Hematopoietic multipotent progenitor cell treated with erythropoietin and hydrocortisone succinate and interleukin-3 and kit ligand, for 4 days (in vitro differentiated cells): ENCODE data around the gene EML2.
"Not testable (repeated sequence)": the region's sequence is repeated elsewhere in the genome, so short reads cannot be mapped to it uniquely, and the experiment has no call there.

Experiments used
- DNase-seq: peaks from one replicate; pipeline ENCODE4 v3.0.0-alpha.2; 2015

EML2 gene

DNA sequence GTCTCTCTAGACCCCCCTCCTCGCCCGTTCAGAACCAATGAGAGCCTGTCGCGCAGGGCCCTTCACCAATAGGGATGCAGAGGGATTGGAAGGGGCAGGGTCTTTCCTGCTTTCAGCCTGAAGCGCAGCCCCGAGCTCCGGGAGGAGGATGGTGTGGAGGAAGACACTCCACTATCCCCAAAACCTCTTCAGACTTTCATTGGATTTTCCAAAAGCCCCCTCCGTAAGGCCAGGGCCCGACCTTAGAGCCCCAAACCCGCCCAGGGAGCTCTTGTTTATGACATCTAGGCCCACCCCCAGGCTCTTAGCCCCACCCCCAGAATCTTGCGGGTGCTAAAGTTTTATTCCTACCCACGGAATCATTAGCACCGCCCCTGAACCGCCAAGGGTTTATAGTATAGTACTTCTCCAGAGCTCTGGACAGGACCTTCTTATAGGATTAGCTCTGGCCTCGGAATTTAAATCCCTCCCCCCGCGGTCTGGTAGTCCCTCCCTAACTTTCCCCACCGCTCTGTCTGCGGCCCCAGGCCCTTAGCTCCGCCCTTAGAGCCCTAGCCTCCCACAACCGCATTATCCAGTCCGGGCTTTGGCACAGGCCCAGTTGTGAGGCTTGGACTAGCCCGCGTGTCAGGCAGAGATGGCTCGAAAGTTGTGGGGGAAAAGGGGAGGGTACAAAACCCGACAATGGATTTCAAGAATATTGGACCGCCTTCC lies 6.6 kb upstream of the EML2 start:
- peak; percentile 97 for DNase-seq

DNA sequence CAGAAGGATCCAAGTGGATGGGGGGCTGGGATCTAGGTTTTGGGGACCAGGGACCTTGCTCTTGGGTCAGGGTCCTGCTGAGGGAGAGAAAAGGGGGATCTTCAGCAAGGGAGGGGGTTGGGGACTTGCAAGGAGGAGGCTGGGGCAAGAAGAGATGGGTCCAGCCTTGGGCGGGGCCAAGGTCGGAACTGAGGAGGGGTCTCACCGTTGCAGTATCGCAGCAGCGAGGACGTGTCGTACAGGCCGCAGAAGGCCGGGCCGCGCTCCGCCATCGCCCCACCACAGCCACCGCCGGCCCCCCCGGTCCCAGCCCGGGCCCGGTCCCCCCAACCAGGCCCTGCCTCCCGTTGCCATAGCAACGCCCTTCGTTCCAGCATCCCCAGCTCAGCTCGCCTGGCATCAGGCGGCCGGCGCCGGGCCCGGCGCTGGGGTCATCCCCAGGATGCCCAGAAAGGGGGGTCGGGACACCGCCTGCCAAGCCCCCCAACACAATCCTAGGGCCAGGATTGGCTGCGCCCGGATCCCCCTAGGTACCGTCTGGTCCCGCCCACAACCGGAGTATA lies 6.0 kb upstream of the EML2 start:
- no peak for DNase-seq

DNA sequence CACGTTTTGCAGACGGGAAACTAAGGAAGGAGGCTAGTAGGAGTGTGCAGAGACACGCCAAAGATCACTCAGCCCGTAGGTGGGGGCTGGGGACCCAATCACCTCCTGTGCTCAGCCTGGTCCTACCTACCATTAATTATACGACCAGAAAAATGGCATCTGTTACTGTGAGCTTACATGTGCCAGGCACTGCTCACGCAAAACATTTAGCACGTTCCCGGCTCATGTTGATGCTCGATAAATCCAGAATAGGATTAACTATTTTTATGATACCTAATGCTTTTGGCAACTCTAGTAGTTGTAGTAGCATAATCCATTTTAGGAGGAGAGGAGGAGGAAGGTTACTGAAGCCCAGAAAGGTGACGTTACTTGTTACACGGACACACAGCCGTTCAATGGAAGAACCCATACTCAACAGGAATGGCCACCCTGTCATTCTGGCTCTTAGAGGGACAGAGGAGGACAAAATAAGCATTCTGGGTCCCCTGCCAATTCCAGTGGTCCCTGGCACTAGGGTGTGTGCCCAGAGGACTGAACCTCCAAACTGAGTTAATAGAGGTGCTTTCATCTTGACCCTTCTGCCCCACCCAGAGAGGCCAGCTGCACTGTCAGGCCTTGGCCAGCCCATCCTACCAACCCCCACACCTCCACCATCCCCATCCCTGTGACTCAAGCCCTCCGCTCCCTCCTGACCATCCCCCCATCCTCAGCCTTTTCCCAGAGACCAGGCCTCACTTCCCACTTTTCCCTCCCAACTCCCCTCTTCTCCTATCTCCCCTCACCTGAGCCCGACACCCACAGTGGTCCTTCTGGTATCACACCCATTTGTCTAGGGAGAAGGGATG lies 5.0 kb upstream of the EML2 start:
- no peak for DNase-seq

DNA sequence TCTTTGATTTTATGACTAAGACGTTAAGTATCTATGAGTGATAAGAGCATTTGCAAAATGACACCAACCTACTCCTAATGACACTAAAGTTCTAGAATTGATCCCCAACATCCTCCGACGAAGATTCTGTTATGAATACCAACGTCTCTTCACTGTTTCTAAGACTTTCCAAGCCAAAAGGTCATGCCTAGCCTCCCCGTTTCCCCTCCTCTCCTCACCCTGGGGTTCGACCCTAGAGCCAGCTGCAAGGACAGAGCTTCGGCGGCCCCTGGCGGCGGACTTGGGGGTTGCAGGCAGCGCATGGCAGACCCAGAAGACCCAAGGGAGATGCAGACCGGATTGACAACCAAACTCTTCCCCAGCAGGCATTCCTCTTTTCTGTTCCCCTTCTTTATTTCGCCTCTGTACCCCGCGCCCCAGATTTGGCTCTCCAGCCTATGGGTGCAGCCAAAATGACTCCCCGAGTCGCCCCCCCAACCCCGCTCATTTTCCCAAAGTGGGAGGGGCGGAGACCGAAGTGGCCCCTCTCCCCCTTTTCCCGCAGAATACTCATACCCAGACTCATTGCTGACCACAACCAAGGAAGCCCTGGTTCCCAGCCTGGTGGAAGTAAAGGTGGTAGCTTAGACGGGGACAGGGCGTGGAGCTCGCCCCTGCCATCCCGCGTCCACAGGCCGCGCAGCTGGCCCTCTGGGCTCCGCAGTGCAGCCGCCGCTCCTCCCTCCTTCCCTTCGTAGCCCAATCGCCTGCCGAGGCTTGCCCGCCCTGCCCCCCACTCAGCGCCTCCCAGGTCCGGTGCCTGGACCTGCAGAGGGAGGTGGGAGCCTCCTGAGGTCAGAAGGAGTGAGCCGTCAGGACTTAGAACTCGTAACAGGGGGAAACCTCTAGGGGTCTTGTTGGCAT lies 4.1 kb upstream of the EML2 start:
- DNase-seq, result peak; percentile 94

DNA sequence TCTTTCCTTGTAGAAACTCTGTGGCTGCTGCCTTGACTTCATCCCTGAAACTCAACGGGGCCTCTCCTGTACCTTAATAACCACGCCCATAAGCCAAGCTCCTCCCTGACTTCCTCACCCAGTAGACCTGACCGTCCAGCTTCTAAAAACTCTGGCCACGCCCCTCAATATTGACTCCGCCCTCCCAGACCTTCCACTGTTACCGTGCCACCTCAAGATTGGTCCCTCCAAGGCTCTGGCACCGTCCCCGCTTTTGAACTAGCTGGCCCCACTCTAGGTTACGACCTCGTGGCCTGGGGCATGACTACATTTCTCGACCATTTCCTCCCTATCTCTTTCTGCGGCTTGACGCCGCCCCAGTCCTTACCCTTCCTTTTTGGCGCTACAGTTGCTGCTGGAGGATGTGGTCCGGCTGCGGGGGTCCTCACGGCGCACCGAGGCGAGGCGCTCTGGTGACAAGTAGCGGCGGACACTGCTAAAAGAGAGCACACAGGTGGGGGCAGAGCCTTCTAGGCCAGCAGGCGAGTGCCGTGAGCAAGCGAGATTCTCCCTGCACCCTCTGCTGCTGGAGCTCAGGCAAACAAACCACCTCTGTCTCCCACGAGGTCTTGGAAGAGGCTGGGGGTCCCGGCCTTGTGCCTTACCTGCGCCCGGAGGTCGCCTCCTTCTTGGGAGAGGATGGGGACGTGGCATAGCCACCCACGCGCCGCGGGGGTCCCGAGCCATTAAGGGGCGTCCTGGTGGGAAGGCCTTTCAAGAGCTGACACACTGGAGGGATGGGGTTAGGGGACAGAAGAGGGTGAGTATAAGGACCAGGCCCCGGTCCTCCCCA lies 2.3 kb upstream of the EML2 start:
- peak; percentile 99 for DNase-seq

DNA sequence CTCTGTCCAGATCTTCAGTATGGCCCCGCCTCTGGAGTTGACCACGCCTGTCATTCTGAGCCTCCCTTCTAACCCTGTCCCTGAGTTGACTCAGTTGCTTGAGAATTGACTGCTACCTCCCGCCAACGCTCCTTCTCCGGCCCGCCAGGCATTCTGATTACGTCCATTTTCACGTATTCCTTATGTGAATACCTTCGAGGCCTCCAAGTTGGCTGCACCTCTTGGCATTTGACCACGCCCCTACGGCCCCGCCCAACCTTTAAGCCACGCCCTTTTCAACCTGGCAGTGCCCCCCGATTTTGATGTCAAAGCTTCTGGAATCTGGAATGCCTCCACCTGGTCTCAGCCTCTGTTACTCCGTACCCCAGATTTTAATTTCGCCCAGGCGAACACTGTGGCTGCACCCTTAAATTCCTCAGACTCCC lies 1.7 kb upstream of the EML2 start:
- no peak for DNase-seq

DNA sequence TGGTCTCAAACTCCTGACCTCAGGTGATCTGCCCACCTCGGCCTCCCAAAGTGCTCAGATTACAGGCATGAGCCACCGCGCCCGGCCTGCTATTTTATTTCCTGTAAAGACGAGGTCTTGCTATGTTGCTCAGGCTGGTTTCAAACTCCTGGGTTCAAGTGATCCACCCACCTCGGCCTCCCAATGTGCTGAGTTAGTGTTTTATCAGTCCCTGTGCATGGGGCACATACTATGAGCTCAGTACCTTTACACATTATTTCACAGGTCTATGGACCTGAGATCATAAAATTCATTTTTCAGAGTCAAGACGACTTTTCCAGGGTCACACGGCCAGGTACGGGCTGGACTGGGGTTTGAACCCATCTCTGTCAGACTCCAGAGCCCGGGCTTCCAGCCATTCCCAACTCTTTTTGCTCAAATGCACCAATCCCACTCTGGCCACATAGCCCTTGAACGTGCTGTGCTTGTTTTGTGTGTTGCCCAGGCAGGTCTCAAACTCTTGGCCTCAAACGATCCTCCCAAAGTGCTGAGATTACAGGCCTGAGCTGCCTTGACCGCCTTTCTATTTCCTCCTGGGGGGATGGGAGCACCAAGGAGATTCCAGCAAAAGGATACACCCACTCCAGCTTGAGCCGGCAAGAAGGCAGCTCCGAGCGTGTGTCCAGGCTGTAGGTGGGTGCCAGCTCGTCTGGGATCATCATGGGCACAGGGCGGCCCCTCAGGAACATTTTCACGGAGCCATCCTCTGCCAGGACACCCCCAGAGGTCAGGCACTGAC lies 1.1 kb downstream of the EML2 start:
- DNase-seq, result no peak

DNA sequence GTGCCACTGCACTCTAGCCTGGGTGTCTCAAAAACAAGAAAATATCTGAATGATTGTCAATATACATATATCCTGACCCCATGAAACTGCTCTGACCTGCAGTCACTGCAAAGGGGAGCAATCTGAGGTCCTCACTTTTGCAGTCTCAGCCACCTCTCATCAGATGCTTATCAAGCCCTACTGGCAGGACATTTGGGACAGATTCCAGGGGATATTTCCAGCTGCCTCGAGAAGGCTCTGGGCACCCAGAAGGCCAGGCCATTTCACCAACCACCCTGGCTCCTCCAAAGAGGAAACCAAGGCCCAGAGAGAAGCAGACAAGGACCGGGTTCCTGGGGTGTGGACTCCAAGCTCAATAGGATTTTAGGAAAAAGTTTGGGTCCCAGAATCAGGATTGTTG lies 2.3 kb downstream of the EML2 start:
- no peak for DNase-seq

DNA sequence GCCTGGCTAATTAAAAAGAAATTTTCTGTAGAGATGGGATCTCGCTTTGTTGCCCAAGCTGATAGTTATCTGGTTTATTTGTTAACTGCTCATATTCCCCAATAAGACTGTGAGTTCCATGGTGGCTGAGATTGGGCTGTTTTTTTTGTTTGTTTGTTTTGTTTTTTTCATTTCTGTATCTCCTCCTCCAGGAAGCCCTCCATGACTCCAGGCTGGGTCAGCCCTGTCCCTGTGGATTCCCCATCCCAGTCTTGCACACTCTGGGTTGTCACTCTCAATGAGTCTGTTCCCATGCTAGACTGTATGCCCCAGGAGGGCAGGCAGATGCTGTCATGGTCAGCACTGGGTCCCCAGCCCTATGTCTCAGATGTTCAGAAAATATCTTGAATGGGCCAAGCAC lies 2.9 kb downstream of the EML2 start:
- DNase-seq, result no peak

DNA sequence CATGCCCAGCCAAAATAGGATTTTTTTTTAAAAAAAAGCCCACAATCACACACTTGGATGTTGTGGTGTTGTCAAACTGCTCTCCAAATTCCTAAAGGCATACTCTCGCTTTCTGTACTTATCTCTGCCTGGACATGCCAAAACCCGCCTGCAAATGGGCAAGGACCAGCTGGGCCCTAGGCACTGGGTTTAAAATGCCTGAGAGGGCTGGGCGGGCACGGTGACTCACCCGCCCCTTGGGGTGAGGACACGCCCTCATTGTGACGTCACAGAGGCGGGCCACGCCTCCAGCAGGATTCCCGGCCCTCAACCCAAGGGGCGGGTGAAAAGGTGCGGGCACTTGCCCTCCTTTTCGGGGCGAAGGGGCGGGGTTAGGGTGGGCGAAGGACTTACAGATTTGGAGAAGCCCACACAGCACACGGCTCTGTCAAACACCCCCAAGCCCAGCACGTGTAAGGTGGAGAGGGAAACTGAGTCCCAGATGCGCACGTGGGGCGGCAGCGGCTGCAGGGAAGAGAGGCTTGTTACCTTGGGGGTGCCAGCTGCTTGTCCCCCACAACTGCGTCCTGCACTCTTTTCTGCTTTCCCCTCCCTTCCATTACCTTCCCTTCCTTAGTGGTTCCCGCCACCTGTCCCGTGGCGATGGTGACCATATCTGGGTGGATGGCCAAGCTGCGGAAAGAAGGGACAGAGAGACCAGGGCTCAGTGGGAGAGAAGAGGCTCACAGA lies 6.6 kb downstream of the EML2 start:
- peak; percentile 68 for DNase-seq

DNA sequence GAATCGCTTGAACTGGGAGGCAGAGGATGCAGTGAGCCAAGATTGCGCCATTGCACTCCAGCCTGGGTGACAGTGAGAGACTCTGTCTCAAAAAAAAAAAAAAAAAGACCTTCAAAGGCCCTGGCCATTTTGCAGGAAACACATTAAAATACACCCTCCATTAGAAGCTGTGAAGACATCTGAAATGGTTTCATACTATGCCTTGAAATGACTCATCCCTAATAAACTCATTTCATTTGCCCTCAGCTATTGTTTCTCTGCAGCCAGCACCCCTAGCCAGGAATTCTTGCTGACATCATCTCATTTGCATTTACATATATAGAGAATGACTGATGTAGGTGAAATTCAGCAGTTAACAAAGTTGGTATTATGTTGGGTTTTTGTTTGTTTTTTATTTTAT lies 8.7 kb downstream of the EML2 start:
- no peak for DNase-seq

DNA sequence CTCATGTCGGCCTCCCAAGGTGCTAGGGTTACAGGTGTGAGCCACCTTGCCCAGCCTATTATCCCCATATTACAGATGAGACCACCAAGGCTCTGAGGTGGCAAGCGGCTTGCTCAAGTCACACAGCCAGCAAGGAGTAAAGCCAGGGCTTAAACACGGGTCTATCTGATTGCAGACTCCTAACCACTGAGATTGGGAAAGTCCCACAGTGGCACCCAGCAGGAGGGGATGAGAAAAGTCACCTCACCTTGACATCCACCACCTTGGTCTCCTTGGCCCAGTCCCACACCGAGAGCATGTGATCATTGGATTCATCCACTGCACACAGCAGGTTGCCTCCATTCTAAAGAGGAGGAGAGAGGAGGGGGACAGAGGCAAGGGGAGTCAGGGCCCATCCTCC lies 9.5 kb downstream of the EML2 start:
- no peak for DNase-seq

DNA sequence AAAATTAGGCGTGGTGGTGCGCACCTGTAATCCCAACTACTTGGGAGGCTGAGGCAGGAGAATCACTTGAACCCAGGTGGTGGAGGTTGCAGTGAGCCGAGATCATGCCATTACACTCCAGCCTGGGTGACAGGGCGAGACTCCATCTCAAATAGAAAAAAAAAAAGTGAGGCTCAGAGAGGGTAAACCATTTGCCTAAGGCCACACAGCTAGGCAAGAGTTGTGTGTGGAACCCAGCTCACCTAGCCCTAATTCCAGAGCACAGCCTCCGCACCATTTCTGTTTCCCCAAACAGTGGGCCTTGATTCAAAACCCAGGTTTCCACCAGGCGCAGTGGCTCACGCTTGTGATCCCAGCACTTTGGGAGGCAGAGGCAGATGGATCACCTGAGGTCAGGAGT lies 11.0 kb downstream of the EML2 start:
- DNase-seq, result not testable (repeated sequence)

DNA sequence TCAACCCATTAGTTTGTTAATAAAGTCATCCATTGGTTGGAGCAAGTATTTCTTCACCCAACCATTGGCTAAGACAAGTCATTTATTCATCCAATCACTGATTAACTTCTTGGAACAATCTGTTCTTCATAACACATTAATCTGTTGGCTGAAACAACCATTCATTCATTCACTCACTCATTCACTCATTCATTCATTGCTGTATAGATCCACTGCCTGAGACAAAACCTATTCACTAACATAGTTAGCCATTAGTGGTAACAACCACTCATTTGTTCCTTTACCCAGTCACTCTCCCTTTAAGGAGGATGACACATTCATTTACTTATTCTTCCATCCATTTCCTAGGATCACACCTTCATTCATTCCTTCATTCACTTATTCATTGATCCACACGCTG lies 15.2 kb downstream of the EML2 start:
- DNase-seq, result no peak

DNA sequence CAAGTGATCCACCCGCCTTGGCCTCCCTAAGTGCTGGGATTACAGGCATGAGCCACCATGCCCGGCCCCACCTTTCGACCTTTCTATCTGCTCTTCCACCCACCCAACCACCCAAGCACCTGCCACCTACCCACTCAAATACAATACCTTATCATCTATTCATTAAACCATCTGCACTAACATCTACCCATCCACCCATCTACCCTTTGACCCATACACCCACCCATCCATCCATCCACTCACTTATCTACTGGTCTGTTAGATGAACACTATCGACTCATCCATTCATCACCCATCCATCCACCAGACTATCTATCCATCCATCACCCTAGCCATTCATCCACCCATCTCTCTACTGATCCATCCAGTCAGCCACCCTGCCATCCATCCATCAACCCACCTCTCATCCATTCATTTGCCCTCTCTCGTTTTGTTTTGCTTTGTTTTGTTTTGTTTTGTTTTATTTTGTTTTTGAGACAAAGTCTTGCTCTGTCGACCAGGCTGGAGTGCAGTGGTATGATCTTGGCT lies 17.2 kb downstream of the EML2 start:
- no peak for DNase-seq

DNA sequence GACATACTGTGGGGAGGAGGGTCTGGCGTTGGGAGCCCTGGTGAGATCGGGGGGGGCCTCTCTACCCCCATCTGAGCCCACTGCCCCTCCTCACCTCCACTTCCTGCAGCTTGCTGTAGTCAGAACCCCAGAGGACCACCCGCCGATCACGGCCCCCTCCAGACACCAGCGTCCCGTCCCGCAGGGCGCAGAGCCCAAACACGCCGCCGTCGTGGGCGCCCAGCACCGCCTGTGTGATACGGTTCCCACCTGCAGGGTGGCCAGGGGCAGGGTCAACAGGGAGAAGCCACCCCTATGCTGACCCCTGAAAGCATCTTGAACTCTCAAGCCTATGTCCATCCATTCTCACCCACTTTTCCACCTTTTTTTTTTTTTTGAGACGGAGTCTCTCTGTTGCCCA lies 17.8 kb downstream of the EML2 start:
- no peak for DNase-seq

DNA sequence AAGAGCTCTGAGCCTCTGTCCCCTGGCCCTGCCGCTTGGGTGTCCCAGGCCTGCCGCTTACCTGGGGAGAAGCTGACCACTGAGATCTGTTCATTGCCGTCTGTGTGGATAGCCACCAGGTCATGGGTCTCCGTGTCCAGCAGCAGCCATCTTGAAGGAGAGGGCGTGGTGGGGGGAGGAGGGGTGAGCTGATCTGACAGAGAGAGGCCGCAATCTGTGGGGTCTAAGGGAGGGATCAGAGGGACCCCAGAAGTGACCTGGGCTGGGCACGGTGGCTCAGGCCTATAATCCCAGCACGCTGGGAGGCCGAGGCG lies 22.5 kb downstream of the EML2 start:
- DNase-seq, result no peak

DNA sequence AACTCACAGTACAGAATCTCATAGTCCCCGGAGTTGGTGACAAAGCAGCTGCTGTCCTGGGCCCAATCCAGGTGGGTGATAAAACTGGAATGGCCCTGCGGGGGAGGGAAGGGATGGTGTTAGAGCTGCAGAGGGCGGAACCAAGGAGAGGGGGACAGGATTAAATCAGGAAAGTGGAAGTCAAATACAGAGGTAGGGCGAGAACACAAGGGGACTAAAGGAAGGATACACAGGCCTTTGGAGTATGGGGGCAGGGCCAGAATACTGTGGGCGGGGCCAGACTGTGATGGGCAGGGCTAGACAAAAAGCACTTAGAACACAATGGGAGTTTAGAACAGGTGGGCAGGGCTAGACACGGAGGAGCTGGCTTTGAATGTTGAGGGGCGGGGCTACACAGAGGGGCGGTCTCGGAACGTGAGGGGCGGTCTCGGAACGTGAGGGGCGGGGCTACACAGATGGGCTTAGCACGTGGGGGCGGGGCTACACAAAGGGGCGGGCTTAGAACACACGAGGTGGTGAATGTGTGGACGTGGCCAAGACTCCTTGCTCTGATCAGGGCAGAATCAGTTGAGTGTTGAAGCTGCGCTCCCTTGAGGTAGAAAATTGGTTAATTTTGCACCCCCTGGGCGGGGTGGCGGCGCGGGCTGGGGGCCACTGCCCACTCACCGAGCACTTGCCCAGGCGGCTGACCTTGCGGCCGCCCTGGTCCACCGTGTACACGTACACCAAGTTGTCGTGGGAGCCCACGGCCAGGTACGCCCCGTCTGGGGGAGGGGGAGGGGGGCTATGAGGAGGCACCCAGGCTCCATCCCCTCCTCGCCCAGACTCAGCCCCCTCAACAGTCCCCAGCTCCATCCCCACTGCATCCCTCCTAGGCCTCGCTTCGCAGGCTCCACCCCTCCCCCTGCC lies 23.1 kb downstream of the EML2 start:
- peak; percentile 97 for DNase-seq

DNA sequence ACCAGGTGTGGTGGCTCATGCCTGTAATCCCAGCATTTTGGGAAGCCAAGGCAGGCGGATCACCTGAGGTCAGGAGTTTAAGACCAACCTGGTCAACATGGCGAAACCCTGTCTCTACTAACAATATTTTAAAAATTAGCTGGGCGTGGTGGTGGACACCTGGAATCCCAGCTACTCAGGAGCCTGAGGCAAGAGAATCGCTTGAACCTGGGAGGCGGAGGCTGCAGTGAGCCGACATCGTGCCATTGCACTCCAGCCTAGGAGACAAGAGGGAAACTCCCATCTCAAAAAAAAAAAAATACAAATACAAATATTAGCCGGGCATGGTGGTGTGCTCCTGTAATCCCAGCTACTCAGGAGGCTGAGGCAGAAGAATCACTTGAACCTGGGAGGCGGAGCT lies 24.1 kb downstream of the EML2 start:
- not testable (repeated sequence) for DNase-seq
